Transverse colon (tissue), 3 donors: ENCODE data around the gene RBM27.

Experiments
- CTCF ChIP-seq, 5 experiments: fragments of 200-600 bp in 3 of 5; fragments of 450-650 bp in 2 of 5; sonication (generic) in 3 of 5; IDR thresholded peaks; 1 replicate in 2 of 5; 2 replicates in 3 of 5; pipeline ENCODE4 v1.5.1; 2016 to 2017; ENCODE audit warnings: antibody characterized with exemption in 5 of 5, inconsistent platforms in 3 of 5, mild to moderate bottlenecking in 2 of 5, moderate library complexity in 1 of 5
- EP300 ChIP-seq: sonication (generic); formaldehyde crosslinking; IDR thresholded peaks from one replicate; pipeline ENCODE4 v1.6.1; 2017; ENCODE audit warnings: antibody characterized with exemption, low read depth

- TF ChIP-seq EP300 (no peak), CTCF (IDR thresholded peaks at IDR 0.05) (no peak)
Observed at GRCh38 chr5:146196459-146197048, 6.9 kb upstream of the RBM27 start.
